ENCODE results near the gene MTARC1.

GRCh38 chr1:220818421-220819173 is 31.9 kb downstream of the MTARC1 start:
- TF ChIP-seq GATA2 (IDR thresholded peaks at IDR 0.05; ENCODE audit: low read depth, low read length) (no peak), GATA3 (IDR thresholded peaks at IDR 0.05; ENCODE audit: low read depth, low read length) (no peak)
